HG03066 (cell line): ENCODE results near the gene CC2D1B.

Experiments
- ATAC-seq: cut with Tn5 transposase; IDR thresholded peaks from one replicate; pipeline ENCODE4 v1.9.1; 2021; ENCODE audit warnings: low read depth; ENCODE audit not compliant: unreplicated experiment

CC2D1B gene

GRCh38 chr1:52359676-52360594 is 6.1 kb downstream of the CC2D1B start:
- no peak for ATAC-seq

- no peak for ATAC-seq
These were observed 7.0 kb downstream of the CC2D1B start for GRCh38 chr1:52358851-52359497.

DNA sequence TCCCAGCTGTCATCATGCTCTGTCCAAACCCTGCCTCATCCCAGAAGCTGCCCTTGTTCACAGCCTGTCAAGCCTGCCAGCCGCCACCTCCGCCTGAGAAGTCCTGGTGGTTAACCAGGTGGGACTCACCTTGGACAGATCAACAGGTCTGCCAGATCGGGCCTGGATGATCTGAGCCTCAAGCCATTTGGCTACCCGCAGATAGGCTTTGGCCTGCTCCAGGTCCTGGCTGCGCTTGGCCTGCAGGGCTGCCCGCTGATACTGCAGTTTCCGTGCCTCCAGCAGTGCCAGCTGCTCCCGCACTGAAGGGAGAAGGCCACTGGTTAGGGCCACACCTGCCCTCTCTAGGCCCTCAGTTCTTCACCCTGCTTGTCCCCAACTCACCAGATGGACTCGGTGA is 8.6 kb downstream of the CC2D1B start:
- no peak for ATAC-seq

GRCh38 chr1:52356818-52357355 is 9.1 kb downstream of the CC2D1B start:
- ATAC-seq, result no peak

- ATAC-seq, result no peak
These were observed 10.0 kb downstream of the CC2D1B start for GRCh38 chr1:52355847-52356505.

GRCh38 chr1:52355436-52355835 is 10.6 kb downstream of the CC2D1B start:
- ATAC-seq, result no peak

DNA sequence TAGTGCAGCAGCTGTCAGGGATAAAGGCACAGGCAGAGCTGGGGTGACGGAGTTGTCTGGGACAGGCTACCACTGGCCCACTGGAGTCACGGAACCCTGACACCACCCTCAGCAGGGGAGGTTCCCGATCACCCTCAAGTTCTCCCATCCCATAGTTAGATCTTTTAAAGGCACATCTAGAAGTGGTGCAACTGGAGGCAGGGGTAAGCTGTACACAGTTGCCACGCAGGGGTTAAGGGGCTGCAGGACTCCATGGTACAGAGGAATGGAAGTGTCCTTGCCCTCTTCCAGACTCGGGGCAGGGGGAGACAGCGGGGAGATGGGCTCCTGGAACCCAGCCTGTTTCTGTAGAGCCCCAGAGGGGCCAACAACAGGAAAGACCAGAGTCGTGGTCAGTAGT is 13.3 kb downstream of the CC2D1B start:
- no peak for ATAC-seq

DNA sequence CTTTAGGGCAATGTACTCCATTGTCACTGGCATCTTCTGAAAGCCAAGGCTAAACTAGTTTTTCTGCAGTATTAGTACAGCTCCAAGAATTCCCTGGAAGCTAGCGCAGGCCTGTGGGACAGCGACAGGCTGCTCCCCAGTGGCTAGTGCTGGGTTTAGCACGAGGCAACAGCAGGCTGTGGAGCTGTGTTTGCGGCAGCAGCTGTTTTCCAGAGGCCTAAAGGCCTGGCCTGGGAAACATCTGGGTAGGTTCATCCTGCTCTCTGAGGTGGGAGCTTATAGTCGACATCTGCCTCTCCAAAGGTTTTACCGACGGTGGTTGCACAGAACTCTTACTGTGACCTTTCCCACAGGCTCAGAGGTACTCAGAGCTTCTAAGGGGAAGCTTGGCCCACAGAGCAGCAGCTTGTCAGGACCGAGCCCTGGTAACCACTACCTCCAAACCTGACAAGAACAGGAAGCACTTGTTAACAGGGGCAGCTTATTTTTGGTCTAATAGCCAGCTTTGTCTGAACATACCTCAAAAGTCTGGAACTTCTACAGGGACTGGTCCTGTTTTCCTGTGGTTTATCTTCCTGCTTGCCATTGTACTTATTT is 17.2 kb downstream of the CC2D1B start:
- no peak for ATAC-seq

- ATAC-seq, result no peak
These were observed 19.4 kb downstream of the CC2D1B start for GRCh38 chr1:52346653-52347052.

- ATAC-seq, result no peak
These were observed 20.8 kb downstream of the CC2D1B start for GRCh38 chr1:52345252-52345651.

DNA sequence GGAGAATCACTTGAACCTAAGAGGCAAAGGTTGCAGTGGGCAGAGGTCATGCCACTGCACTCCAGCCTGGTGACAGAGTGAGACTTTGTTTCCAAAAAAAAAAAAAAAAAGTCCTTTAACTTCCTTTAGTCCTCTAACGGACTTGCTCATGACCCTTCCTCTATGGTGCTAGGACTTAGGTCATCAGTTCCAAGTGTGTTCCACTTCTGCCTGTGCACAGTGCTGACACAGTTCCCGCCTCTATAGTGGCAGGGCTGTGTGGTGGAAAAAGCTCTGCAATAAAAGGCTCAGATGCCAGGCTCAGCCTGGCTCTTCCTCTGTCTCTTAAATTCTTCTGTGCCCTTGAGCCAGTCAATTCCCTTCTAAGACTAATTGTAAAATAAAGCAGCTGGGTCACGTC is 22.0 kb downstream of the CC2D1B start:
- ATAC-seq, result no peak

GRCh38 chr1:52341655-52342260 is 24.2 kb downstream of the CC2D1B start:
- no peak for ATAC-seq

GRCh38 chr1:52337439-52337838 is 28.6 kb downstream of the CC2D1B start:
- no peak for ATAC-seq

DNA sequence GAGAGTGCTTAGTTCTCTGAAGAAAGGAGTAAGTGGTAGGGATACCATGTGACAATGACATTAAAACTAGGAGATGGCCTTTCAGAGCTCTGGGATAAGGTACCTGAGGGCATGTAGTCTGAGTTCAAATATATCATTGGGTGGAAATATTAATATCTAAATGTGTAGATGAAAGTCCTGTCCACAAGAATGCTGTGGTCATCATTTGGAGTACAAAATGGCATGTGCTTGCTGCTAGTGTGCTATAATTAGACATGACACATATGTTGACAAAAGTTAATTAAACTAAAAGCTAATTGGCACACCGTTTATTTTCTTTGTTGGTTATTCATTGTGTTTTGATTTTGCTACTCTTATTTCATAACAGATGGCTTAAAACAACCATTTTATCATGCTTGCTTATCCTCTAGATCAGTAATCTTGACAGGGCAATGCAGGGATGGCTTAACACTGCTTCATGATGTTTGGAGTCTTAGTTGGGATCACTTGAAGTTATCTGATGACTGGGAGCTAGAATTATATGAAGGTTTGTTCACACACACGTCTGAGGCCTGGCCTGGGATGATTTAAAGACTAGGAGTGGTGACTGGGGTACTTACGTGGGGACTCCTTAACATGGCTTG is 31.0 kb downstream of the CC2D1B start:
- ATAC-seq, result no peak

GRCh38 chr1:52332411-52332810 is 33.6 kb downstream of the CC2D1B start:
- ATAC-seq, result no peak

GRCh38 chr1:52328615-52329014 is 37.4 kb downstream of the CC2D1B start:
- ATAC-seq, result no peak

- no peak for ATAC-seq
These were observed 40.2 kb downstream of the CC2D1B start for GRCh38 chr1:52325786-52326185.

DNA sequence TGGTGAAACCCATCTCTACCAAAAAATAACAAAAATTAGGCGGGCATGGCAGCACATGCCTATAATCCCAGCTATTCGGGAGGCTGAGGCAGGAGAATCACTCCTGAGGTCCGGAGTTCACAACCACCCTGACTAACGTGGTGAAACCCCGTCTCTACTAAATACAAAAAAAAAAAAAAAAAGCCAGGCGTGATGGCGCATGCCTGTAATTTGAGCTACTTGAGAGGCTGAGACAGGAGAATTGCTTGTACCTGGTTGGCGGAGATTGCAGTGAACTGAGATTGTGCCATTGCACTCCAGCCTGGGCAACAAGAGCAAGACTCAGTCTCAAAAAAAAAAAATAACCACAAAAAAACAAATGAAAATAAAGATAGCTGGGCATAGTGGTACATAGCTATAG is 42.3 kb downstream of the CC2D1B start:
- no peak for ATAC-seq

DNA sequence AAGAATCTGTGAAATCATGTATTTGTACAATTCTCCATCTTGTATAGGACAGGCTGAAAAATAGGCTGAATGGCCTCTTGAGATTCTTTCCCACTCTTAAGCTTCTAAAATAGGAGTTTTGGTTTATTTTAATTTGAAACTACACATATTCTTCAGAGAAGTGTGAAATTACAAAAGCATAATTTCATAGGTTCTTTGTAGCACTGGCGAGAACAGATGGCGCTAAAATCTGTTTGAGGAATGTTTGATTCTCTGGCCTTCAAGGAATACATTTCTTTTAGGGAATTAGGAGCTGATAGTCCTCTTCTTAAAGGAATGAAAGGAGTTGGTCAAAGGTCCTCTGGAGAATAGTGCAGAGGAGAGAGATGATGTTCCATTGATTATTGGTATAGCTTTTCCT is 44.9 kb downstream of the CC2D1B start:
- ATAC-seq, result no peak
